ENCODE measurements around the gene BMS1.

DNA sequence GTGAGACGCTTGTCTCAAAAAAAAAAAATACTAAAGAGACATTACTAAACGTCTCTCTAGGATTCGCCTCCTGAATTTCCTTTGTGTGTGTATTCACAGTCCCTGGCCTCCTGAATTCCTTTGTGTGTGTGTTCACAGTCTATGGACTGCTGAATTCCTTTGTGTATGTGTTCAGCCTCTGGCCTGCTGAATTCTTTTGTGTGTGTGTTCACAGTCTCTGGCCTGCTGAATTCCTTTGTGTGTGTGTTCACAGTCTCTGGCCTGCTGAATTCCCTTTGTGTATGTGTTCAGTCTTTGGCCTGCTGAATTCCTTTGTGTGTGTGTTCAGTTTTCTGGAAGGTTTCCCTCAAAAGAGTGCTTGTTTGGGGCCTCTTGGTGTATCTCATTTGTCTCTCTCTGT lies 8.2 kb downstream of the BMS1 start:
- TF ChIP-seq, protein P1, sequence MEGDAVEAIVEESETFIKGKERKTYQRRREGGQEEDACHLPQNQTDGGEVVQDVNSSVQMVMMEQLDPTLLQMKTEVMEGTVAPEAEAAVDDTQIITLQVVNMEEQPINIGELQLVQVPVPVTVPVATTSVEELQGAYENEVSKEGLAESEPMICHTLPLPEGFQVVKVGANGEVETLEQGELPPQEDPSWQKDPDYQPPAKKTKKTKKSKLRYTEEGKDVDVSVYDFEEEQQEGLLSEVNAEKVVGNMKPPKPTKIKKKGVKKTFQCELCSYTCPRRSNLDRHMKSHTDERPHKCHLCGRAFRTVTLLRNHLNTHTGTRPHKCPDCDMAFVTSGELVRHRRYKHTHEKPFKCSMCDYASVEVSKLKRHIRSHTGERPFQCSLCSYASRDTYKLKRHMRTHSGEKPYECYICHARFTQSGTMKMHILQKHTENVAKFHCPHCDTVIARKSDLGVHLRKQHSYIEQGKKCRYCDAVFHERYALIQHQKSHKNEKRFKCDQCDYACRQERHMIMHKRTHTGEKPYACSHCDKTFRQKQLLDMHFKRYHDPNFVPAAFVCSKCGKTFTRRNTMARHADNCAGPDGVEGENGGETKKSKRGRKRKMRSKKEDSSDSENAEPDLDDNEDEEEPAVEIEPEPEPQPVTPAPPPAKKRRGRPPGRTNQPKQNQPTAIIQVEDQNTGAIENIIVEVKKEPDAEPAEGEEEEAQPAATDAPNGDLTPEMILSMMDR (IDR thresholded peaks at IDR 0.05; ENCODE audit: insufficient read depth, low read length) = no peak
- TF ChIP-seq, protein P2, sequence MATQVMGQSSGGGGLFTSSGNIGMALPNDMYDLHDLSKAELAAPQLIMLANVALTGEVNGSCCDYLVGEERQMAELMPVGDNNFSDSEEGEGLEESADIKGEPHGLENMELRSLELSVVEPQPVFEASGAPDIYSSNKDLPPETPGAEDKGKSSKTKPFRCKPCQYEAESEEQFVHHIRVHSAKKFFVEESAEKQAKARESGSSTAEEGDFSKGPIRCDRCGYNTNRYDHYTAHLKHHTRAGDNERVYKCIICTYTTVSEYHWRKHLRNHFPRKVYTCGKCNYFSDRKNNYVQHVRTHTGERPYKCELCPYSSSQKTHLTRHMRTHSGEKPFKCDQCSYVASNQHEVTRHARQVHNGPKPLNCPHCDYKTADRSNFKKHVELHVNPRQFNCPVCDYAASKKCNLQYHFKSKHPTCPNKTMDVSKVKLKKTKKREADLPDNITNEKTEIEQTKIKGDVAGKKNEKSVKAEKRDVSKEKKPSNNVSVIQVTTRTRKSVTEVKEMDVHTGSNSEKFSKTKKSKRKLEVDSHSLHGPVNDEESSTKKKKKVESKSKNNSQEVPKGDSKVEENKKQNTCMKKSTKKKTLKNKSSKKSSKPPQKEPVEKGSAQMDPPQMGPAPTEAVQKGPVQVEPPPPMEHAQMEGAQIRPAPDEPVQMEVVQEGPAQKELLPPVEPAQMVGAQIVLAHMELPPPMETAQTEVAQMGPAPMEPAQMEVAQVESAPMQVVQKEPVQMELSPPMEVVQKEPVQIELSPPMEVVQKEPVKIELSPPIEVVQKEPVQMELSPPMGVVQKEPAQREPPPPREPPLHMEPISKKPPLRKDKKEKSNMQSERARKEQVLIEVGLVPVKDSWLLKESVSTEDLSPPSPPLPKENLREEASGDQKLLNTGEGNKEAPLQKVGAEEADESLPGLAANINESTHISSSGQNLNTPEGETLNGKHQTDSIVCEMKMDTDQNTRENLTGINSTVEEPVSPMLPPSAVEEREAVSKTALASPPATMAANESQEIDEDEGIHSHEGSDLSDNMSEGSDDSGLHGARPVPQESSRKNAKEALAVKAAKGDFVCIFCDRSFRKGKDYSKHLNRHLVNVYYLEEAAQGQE (IDR thresholded peaks at IDR 0.05; ENCODE audit: insufficient replicate concordance, low read depth) = no peak
- no peak for TF ChIP-seq SPI1 (IDR thresholded peaks at IDR 0.05; ENCODE audit: borderline replicate concordance, low read depth)
- TF ChIP-seq POLR2AphosphoS5 (IDR thresholded peaks at IDR 0.05; ENCODE audit: low read depth) = no peak
